Kidney (tissue), 14 donors: ENCODE results near the gene VSNL1. TPM values are rescaled to one million over a fixed set of nuclear protein-coding genes. Genes with fewer than 3 reads are reported as not detected.

Experiments
- DNase-seq, 5 donors: peaks; one replicate each; pipeline ENCODE4 v3.0.0-alpha.2; 2013 to 2020
- FAIRE-seq: peaks from 2 replicates; lab custom pipeline; 2012; peaks lifted over from hg19 to GRCh38; lab: Jason Lieb, UNC
- H3K27ac ChIP-seq, 2 donors: one replicate each; pipeline ENCODE4 v1.7.0; 2013; ENCODE audit warnings: low read depth in 2 of 2, low read length in 2 of 2, inconsistent platforms in 1 of 2
- H3K27me3 ChIP-seq: one replicate; pipeline ENCODE4 v1.7.1; 2013; ENCODE audit warnings: low read length, inconsistent platforms; ENCODE audit not compliant: control insufficient read depth, insufficient read depth
- H3K36me3 ChIP-seq, 3 donors: one replicate each; pipeline versions ENCODE4 v1.7.0 to v1.7.1; 2013; ENCODE audit warnings: low read length in 3 of 3, control low read depth in 1 of 3, inconsistent platforms in 1 of 3; ENCODE audit not compliant: insufficient read depth in 3 of 3, control insufficient read depth in 2 of 3
- H3K4me1 ChIP-seq, 3 donors: one replicate each; pipeline versions ENCODE4 v1.7.0 to v1.7.1; 2013; ENCODE audit warnings: low read length in 3 of 3, inconsistent platforms in 1 of 3, low read depth in 1 of 3; ENCODE audit not compliant: control insufficient read depth in 2 of 3, insufficient read depth in 2 of 3
- H3K4me3 ChIP-seq, 3 donors: one replicate each; pipeline versions ENCODE4 v1.7.0 to v1.8.1; 2013; ENCODE audit warnings: low read length in 3 of 3, control low read depth in 1 of 3, inconsistent platforms in 1 of 3
- H3K9ac ChIP-seq, 3 donors: one replicate each; pipeline versions ENCODE4 v1.7.0 to v1.7.1; 2013; ENCODE audit warnings: low read length in 3 of 3, control low read depth in 1 of 3, inconsistent platforms in 1 of 3
- H3K9me3 ChIP-seq, 3 donors: one replicate each; pipeline versions ENCODE4 v1.7.0 to v1.7.1; 2013; ENCODE audit warnings: low read length in 3 of 3, control low read depth in 1 of 3, inconsistent platforms in 1 of 3; ENCODE audit not compliant: control insufficient read depth in 2 of 3, insufficient read depth in 1 of 3
- intact Hi-C: fragments of 100-400 bp; cut with DNase I; formaldehyde crosslinking; loops from one replicate; pipeline ENCODE4 v1.11.1; 2022
- polyA plus RNA-seq: library from polyadenylated mRNA; stranded (reverse); fragments of 350-450 nt; fragmentation: Illumina TruSeq; extraction: RNeasy Lipid Tissue Mini Kit (QIAGEN cat#74804); gene quantifications from one replicate; pipeline ENCODE4 v1.2.3, GENCODE V29; 2014; ENCODE audit warnings: low read depth, low replicate concordance; ENCODE audit not compliant: insufficient read depth
- total RNA-seq: library from RNA; stranded (reverse); fragmentation: NEBNext Ultra II Directional; extraction: Animal tissue kit (Norgen Biotek cat#: 25700); gene quantifications from one replicate; pipeline ENCODE4 v1.2.1, GENCODE V29; 2021
- TF ChIP-seq, protein P1 (sequence below): IDR thresholded peaks from 3 replicates; pipeline ENCODE4 v1.5.1; 2012; ENCODE audit warnings: mild to moderate bottlenecking, moderate library complexity, borderline replicate concordance; ENCODE audit not compliant: insufficient read depth; ENCODE audit errors: extremely low read depth
- donor health status: control.
- donor health status: control.
- donor health status: control.
- donor health status: control.
- donor health status: control.
- donor health status: DM: yes; HTN: yes; CAD: no.
- donor health status: Normal renal cell carcinoma (clear cell type).

The VSNL1 gene
- total and polyA plus RNA-seq, 2 donors from 2014 or later = 0.44 to 1.0 TPM

DNA sequence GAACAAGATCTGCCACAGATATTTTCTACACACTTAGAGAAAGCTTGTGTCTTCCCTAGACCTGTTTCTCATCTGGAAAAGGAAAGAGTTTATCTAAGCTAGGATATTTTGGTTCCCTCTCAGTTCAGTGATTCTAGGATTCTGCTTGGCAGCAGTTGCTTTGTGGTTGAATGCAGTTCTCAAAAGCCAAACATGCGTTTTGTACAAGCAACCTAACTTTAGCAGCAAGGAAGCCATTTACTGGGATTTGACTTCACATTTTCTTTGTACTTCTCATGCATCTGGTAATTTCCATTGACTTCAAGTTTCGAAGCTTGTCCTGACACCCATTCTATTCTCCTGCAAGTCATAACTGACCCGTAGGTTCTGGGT lies 33.3 kb downstream of the VSNL1 start:
- Histone ChIP-seq H3K9me3 (no peaks in the 10 kb centered on the region), H3K27me3 (no peaks in the 10 kb centered on the region), H3K4me1 (no peaks in the 10 kb centered on the region), H3K36me3 (no peaks in the 10 kb centered on the region), H3K4me3 (no peak overlapping the region), H3K9ac (no peak overlapping the region), H3K27ac (no peak overlapping the region)
- intact Hi-C loops = no loop called here
- no peak for FAIRE-seq
- DNase-seq = no peak
- TF ChIP-seq, protein P1, sequence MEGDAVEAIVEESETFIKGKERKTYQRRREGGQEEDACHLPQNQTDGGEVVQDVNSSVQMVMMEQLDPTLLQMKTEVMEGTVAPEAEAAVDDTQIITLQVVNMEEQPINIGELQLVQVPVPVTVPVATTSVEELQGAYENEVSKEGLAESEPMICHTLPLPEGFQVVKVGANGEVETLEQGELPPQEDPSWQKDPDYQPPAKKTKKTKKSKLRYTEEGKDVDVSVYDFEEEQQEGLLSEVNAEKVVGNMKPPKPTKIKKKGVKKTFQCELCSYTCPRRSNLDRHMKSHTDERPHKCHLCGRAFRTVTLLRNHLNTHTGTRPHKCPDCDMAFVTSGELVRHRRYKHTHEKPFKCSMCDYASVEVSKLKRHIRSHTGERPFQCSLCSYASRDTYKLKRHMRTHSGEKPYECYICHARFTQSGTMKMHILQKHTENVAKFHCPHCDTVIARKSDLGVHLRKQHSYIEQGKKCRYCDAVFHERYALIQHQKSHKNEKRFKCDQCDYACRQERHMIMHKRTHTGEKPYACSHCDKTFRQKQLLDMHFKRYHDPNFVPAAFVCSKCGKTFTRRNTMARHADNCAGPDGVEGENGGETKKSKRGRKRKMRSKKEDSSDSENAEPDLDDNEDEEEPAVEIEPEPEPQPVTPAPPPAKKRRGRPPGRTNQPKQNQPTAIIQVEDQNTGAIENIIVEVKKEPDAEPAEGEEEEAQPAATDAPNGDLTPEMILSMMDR = no peak

DNA sequence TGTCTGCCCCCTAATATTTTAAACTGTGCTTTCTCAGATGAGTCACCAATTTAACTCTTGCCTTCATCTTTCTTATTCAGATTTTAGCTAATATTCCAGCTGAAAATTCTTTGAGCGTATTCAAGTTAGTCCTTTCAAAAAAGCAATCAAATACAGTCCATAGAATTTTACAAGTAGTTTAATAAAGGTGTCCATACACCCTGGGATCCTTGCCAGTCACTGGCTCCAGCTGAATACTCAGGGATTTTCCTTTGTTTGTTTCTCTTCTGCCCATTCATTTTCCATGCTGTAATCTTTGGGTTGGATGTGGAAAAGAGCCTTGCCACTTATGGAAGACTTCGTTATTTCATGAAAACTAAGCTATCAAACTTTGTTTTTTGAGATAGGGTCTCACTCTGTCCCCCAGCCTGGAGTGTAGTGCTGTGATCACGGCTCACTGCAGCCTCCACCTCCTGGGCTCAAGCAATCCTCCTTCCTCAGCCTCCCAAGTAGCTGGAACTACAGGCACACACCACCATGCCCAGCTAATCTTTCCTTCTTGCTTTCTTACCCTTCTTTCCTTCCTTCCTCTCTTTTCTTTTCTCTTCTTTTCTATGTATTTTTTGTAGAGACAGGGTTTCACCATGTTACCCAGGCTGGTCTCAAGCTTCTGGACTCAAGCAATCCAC lies 34.0 kb downstream of the VSNL1 start:
- DNase-seq (no peak), FAIRE-seq (no peak)
- Histone ChIP-seq H3K36me3 (no peaks in the 10 kb centered on the region), H3K9ac (no peak overlapping the region), H3K9me3 (no peaks in the 10 kb centered on the region), H3K4me1 (no peaks in the 10 kb centered on the region), H3K27me3 (no peaks in the 10 kb centered on the region), H3K27ac (no peak overlapping the region), H3K4me3 (no peak overlapping the region)
- intact Hi-C loops = no loop called here
- TF ChIP-seq, protein P1 = no peak

DNA sequence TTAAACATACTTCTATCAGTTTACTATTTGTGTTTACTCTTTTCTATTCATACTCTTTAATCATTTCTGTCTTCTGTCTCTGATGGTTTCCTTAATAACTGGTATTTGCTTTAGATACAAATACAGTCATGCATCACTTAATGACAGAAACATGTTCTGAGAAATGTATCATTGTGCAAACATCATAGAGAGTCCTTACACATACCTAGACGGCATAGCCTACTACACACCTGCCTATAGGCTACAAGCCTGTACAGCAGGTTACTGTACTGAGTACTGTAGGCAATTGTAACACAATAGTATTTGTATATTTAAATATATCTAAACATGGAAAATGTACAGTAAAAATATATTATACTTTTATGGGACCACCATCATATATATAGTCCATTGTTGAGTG lies 36.3 kb downstream of the VSNL1 start:
- TF ChIP-seq, protein P1 = no peak
- Histone ChIP-seq H3K27me3 (no peaks in the 10 kb centered on the region), H3K27ac (no peak overlapping the region), H3K4me3 (no peak overlapping the region), H3K4me1 (no peaks in the 10 kb centered on the region), H3K36me3 (no peaks in the 10 kb centered on the region), H3K9me3 (no peaks in the 10 kb centered on the region), H3K9ac (no peak overlapping the region)
- intact Hi-C loops = no loop called here
- DNase-seq (no peak), FAIRE-seq (no peak)
